GM23338 (cell line): ENCODE results near the gene CCBE1. TPM values are rescaled to one million over a fixed set of nuclear protein-coding genes. Genes with fewer than 3 reads are reported as not detected.

Experiments used
- ATAC-seq: fragments of 200-7000 bp; cut with Tn5 transposase; 3 replicates; pipeline ENCODE4 v1.9.1; 2020
- DNase-seq: peaks from one replicate; pipeline ENCODE4 v3.0.0-alpha.2; 2015; ENCODE audit warnings: low spot score
- H2AFZ ChIP-seq: fragments of 200-600 bp; sonication (generic); 2 replicates; pipeline ENCODE4 v1.8.0; 2016; ENCODE audit warnings: antibody characterized with exemption, mild to moderate bottlenecking, moderate library complexity
- H3F3A ChIP-seq: fragments of 200-600 bp; sonication (generic); replicated peaks from 2 replicates; pipeline ENCODE4 v1.8.0; 2017; ENCODE audit warnings: antibody characterized with exemption, mixed run types, low read depth
- H3K27ac ChIP-seq: fragments of 200-600 bp; sonication (generic); 2 replicates; pipeline ENCODE4 v1.6.1; 2016; ENCODE audit warnings: low read depth
- H3K27me3 ChIP-seq: fragments of 200-600 bp; sonication (generic); 2 replicates; pipeline ENCODE4 v1.8.0; 2016; ENCODE audit warnings: mild to moderate bottlenecking, mixed run types, moderate library complexity; ENCODE audit not compliant: insufficient read depth
- H3K36me3 ChIP-seq: fragments of 200-600 bp; sonication (generic); 2 replicates; pipeline ENCODE4 v1.8.0; 2016; ENCODE audit warnings: mild to moderate bottlenecking; ENCODE audit not compliant: insufficient read depth
- H3K4me1 ChIP-seq: fragments of 200-600 bp; sonication (generic); 2 replicates; pipeline ENCODE4 v1.8.0; 2016; ENCODE audit warnings: mild to moderate bottlenecking, moderate library complexity; ENCODE audit not compliant: insufficient read depth
- H3K4me2 ChIP-seq: fragments of 200-600 bp; sonication (generic); 2 replicates; pipeline ENCODE4 v1.7.1; 2017; ENCODE audit warnings: mixed run types
- H3K4me3 ChIP-seq: fragments of 200-600 bp; sonication (generic); 2 replicates; pipeline ENCODE4 v1.6.1; 2016; ENCODE audit warnings: mixed run types
- H3K79me2 ChIP-seq: fragments of 200-600 bp; sonication (generic); replicated peaks from 2 replicates; pipeline ENCODE4 v1.8.0; 2017; ENCODE audit warnings: mild to moderate bottlenecking; ENCODE audit not compliant: insufficient read depth
- H3K9me2 ChIP-seq: fragments of 200-600 bp; sonication (generic); 2 replicates; pipeline ENCODE4 v1.8.0; 2017; ENCODE audit not compliant: insufficient read depth
- H4K20me1 ChIP-seq: fragments of 200-600 bp; sonication (generic); replicated peaks from 2 replicates; pipeline ENCODE4 v1.8.0; 2017; ENCODE audit warnings: mild to moderate bottlenecking; ENCODE audit not compliant: insufficient read depth
- H3K27ac Mint-ChIP-seq: 2 replicates; pipeline ENCODE4 v1.8.0; 2020; ENCODE audit warnings: inconsistent platforms, mild to moderate bottlenecking, moderate library complexity, mixed read lengths
- H3K27me3 Mint-ChIP-seq: 3 replicates; pipeline ENCODE4 v1.8.0; 2022; ENCODE audit warnings: low read depth, mild to moderate bottlenecking, moderate library complexity, mixed read lengths, inconsistent platforms; ENCODE audit not compliant: insufficient read depth, poor library complexity
- H3K36me3 Mint-ChIP-seq: 3 replicates; pipeline ENCODE4 v1.8.0; 2021; ENCODE audit warnings: low read depth, mild to moderate bottlenecking, inconsistent platforms, moderate library complexity, mixed read lengths
- H3K4me1 Mint-ChIP-seq: 3 replicates; pipeline ENCODE4 v1.8.0; 2020; ENCODE audit warnings: mild to moderate bottlenecking, inconsistent platforms, mixed read lengths
- H3K4me3 Mint-ChIP-seq: 3 replicates; pipeline ENCODE4 v1.8.0; 2021; ENCODE audit warnings: moderate library complexity, mild to moderate bottlenecking, inconsistent platforms, mixed read lengths
- H3K9me3 Mint-ChIP-seq: 3 replicates; pipeline ENCODE4 v1.8.0; 2020; ENCODE audit warnings: moderate library complexity, mild to moderate bottlenecking, inconsistent platforms, mixed read lengths
- CREB1 ChIP-seq: fragments of 250-450 bp; sonication (Bioruptor Pico); IDR thresholded peaks from 2 replicates; pipeline ENCODE4 v1.5.0; 2020; ENCODE audit warnings: low read depth, mild to moderate bottlenecking, moderate library complexity
- EZH2 ChIP-seq: fragments of 200-600 bp; sonication (generic); IDR thresholded peaks from one replicate; pipeline ENCODE4 v1.8.0; 2017; ENCODE audit warnings: antibody characterized with exemption, mild to moderate bottlenecking, low read depth; ENCODE audit not compliant: unreplicated experiment
- EZH2phosphoT487 ChIP-seq: fragments of 200-600 bp; sonication (generic); IDR thresholded peaks from one replicate; pipeline ENCODE4 v1.8.1; 2018; ENCODE audit warnings: antibody characterized with exemption; ENCODE audit not compliant: unreplicated experiment
- JUNB ChIP-seq: IDR thresholded peaks from one replicate; pipeline ENCODE4 v1.6.1; 2016; ENCODE audit warnings: antibody characterized with exemption; ENCODE audit not compliant: unreplicated experiment
- POLR2AphosphoS5 ChIP-seq: IDR thresholded peaks from 2 replicates; pipeline ENCODE4 v1.6.1; 2016; ENCODE audit warnings: antibody characterized with exemption, low read depth
- STAT1 ChIP-seq: IDR thresholded peaks from one replicate; pipeline ENCODE4 v1.6.1; 2016; ENCODE audit warnings: antibody characterized with exemption; ENCODE audit not compliant: unreplicated experiment
- ZNF331 ChIP-seq: fragments of 250-450 bp; sonication (Bioruptor Pico); IDR thresholded peaks from 2 replicates; pipeline ENCODE4 v1.5.0; 2020; ENCODE audit warnings: low read depth, mild to moderate bottlenecking, moderate library complexity
- polyA plus RNA-seq: library from polyadenylated mRNA; unstranded; fragments of >200 nt; fragmentation: Nextera tagmentation; extraction: Ambion mirVana; gene quantifications from 2 replicates; pipeline ENCODE4 v1.2.1, GENCODE V29; 2016
- total RNA-seq: library from RNA; depleted of rRNA; stranded (reverse); fragments of >200 nt; shearing (Covaris generic); gene quantifications from 2 replicates; pipeline ENCODE4 v1.2.3, GENCODE V29; 2014
- TF ChIP-seq, protein P1 (sequence below): IDR thresholded peaks from one replicate; pipeline ENCODE4 v1.6.1; 2018; ENCODE audit warnings: antibody characterized with exemption; ENCODE audit not compliant: unreplicated experiment
- TF ChIP-seq, protein P2 (sequence below), 2 experiments: fragments of 200-600 bp in 1 of 2; sonication (generic) in 1 of 2; conservative IDR thresholded peaks; 2 replicates each; pipeline versions ENCODE4 v1.5.1 to v1.6.1; 2016 to 2017; ENCODE audit warnings: antibody characterized with exemption in 2 of 2, low read depth in 2 of 2, mild to moderate bottlenecking in 2 of 2, moderate library complexity in 1 of 2
- TF ChIP-seq, protein P3 (sequence below): fragments of 250-450 bp; sonication (Bioruptor Pico); IDR thresholded peaks from 2 replicates; pipeline ENCODE4 v1.5.0; 2020; ENCODE audit warnings: mild to moderate bottlenecking, moderate library complexity
- TF ChIP-seq, protein P4 (sequence below): IDR thresholded peaks from 2 replicates; pipeline ENCODE4 v1.6.1; 2016; ENCODE audit warnings: antibody characterized with exemption

The CCBE1 gene
- total and polyA plus RNA-seq, 2 experiments from 2014 or later: 2.1 to 2.6 TPM

DNA sequence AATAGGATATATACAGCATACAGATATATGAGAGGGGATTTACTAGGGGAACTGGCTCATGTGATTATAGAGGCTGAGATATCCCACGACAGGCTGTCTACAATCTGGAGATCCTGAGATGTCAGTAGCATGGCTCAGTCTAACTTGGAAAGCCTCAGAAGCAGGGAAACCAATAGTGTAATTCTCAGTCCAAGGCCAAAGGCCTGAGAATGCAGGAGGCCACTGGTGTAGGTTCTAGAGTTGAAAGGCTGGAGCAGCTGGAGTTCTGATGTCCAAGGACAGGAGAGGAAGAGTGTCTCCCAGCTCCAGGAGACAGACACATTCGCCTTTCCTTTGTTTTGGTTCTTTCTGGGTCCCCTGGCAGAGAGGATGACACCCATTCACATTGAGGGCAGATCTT is 20.1 kb upstream of the CCBE1 start:
- H3K27ac ChIP-seq: no peak overlapping the region
- no peaks in the 10 kb centered on the region for H4K20me1 ChIP-seq
- ATAC-seq: no peak
- Mint-ChIP-seq H3K9me3 (no peaks in the 10 kb centered on the region; the same call in 2 of the 3 replicates), H3K27ac (no peak overlapping the region), H3K36me3 (no peaks in the 10 kb centered on the region), H3K27me3 (peaks cover 5% of the 10 kb centered on the region), H3K4me3 (no peak overlapping the region), H3K4me1 (peaks cover 10% of the 10 kb centered on the region)
- no peaks in the 10 kb centered on the region for H3K36me3 ChIP-seq
- H3K4me3 ChIP-seq: no peak overlapping the region
- no peak overlapping the region for H3K4me2 ChIP-seq
- no peak for TF ChIP-seq STAT1
- TF ChIP-seq, protein P1, sequence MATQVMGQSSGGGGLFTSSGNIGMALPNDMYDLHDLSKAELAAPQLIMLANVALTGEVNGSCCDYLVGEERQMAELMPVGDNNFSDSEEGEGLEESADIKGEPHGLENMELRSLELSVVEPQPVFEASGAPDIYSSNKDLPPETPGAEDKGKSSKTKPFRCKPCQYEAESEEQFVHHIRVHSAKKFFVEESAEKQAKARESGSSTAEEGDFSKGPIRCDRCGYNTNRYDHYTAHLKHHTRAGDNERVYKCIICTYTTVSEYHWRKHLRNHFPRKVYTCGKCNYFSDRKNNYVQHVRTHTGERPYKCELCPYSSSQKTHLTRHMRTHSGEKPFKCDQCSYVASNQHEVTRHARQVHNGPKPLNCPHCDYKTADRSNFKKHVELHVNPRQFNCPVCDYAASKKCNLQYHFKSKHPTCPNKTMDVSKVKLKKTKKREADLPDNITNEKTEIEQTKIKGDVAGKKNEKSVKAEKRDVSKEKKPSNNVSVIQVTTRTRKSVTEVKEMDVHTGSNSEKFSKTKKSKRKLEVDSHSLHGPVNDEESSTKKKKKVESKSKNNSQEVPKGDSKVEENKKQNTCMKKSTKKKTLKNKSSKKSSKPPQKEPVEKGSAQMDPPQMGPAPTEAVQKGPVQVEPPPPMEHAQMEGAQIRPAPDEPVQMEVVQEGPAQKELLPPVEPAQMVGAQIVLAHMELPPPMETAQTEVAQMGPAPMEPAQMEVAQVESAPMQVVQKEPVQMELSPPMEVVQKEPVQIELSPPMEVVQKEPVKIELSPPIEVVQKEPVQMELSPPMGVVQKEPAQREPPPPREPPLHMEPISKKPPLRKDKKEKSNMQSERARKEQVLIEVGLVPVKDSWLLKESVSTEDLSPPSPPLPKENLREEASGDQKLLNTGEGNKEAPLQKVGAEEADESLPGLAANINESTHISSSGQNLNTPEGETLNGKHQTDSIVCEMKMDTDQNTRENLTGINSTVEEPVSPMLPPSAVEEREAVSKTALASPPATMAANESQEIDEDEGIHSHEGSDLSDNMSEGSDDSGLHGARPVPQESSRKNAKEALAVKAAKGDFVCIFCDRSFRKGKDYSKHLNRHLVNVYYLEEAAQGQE: no peak
- TF ChIP-seq, protein P2, sequence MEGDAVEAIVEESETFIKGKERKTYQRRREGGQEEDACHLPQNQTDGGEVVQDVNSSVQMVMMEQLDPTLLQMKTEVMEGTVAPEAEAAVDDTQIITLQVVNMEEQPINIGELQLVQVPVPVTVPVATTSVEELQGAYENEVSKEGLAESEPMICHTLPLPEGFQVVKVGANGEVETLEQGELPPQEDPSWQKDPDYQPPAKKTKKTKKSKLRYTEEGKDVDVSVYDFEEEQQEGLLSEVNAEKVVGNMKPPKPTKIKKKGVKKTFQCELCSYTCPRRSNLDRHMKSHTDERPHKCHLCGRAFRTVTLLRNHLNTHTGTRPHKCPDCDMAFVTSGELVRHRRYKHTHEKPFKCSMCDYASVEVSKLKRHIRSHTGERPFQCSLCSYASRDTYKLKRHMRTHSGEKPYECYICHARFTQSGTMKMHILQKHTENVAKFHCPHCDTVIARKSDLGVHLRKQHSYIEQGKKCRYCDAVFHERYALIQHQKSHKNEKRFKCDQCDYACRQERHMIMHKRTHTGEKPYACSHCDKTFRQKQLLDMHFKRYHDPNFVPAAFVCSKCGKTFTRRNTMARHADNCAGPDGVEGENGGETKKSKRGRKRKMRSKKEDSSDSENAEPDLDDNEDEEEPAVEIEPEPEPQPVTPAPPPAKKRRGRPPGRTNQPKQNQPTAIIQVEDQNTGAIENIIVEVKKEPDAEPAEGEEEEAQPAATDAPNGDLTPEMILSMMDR (conservative IDR thresholded peaks at IDR 0.05; ENCODE audit: low read depth in 2 of 2): no peak
- TF ChIP-seq JUNB: no peak
- no peak for TF ChIP-seq EZH2phosphoT487
- no peak for TF ChIP-seq CREB1 (CRISPR knock-in tag)
- no peak for TF ChIP-seq POLR2AphosphoS5
- TF ChIP-seq, protein P3, sequence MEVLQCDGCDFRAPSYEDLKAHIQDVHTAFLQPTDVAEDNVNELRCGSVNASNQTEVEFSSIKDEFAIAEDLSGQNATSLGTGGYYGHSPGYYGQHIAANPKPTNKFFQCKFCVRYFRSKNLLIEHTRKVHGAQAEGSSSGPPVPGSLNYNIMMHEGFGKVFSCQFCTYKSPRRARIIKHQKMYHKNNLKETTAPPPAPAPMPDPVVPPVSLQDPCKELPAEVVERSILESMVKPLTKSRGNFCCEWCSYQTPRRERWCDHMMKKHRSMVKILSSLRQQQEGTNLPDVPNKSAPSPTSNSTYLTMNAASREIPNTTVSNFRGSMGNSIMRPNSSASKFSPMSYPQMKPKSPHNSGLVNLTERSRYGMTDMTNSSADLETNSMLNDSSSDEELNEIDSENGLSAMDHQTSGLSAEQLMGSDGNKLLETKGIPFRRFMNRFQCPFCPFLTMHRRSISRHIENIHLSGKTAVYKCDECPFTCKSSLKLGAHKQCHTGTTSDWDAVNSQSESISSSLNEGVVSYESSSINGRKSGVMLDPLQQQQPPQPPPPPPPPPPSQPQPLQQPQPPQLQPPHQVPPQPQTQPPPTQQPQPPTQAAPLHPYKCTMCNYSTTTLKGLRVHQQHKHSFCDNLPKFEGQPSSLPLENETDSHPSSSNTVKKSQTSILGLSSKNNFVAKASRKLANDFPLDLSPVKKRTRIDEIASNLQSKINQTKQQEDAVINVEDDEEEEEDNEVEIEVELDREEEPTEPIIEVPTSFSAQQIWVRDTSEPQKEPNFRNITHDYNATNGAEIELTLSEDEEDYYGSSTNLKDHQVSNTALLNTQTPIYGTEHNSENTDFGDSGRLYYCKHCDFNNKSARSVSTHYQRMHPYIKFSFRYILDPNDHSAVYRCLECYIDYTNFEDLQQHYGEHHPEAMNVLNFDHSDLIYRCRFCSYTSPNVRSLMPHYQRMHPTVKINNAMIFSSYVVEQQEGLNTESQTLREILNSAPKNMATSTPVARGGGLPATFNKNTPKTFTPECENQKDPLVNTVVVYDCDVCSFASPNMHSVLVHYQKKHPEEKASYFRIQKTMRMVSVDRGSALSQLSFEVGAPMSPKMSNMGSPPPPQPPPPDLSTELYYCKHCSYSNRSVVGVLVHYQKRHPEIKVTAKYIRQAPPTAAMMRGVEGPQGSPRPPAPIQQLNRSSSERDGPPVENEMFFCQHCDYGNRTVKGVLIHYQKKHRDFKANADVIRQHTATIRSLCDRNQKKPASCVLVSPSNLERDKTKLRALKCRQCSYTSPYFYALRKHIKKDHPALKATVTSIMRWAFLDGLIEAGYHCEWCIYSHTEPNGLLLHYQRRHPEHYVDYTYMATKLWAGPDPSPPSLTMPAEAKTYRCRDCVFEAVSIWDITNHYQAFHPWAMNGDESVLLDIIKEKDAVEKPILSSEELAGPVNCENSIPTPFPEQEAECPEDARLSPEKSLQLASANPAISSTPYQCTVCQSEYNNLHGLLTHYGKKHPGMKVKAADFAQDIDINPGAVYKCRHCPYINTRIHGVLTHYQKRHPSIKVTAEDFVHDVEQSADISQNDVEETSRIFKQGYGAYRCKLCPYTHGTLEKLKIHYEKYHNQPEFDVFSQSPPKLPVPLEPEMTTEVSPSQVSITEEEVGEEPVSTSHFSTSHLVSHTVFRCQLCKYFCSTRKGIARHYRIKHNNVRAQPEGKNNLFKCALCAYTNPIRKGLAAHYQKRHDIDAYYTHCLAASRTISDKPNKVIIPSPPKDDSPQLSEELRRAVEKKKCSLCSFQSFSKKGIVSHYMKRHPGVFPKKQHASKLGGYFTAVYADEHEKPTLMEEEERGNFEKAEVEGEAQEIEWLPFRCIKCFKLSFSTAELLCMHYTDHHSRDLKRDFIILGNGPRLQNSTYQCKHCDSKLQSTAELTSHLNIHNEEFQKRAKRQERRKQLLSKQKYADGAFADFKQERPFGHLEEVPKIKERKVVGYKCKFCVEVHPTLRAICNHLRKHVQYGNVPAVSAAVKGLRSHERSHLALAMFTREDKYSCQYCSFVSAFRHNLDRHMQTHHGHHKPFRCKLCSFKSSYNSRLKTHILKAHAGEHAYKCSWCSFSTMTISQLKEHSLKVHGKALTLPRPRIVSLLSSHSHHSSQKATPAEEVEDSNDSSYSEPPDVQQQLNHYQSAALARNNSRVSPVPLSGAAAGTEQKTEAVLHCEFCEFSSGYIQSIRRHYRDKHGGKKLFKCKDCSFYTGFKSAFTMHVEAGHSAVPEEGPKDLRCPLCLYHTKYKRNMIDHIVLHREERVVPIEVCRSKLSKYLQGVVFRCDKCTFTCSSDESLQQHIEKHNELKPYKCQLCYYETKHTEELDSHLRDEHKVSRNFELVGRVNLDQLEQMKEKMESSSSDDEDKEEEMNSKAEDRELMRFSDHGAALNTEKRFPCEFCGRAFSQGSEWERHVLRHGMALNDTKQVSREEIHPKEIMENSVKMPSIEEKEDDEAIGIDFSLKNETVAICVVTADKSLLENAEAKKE (CRISPR knock-in tag): no peak
- no peak for TF ChIP-seq EZH2
- TF ChIP-seq, protein P4, sequence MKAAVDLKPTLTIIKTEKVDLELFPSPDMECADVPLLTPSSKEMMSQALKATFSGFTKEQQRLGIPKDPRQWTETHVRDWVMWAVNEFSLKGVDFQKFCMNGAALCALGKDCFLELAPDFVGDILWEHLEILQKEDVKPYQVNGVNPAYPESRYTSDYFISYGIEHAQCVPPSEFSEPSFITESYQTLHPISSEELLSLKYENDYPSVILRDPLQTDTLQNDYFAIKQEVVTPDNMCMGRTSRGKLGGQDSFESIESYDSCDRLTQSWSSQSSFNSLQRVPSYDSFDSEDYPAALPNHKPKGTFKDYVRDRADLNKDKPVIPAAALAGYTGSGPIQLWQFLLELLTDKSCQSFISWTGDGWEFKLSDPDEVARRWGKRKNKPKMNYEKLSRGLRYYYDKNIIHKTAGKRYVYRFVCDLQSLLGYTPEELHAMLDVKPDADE: no peak
- TF ChIP-seq ZNF331 (CRISPR knock-in tag): no peak
- no peaks in the 10 kb centered on the region for H3K9me2 ChIP-seq
- H3K4me1 ChIP-seq: no peaks in the 10 kb centered on the region; the same call in 1 of the 2 replicates
- no peaks in the 10 kb centered on the region for H3K79me2 ChIP-seq
- H3F3A ChIP-seq: no peaks in the 10 kb centered on the region
- H3K27me3 ChIP-seq: no peaks in the 10 kb centered on the region
- no peak overlapping the region for H2AFZ ChIP-seq
- no peak for DNase-seq
